Measurements from ENCODE around the gene RHBDL2.
"Not testable (repeated sequence)": the region's sequence is repeated elsewhere in the genome, so short reads cannot be mapped to it uniquely, and the experiment has no call there.

The RHBDL2 gene, protein sequence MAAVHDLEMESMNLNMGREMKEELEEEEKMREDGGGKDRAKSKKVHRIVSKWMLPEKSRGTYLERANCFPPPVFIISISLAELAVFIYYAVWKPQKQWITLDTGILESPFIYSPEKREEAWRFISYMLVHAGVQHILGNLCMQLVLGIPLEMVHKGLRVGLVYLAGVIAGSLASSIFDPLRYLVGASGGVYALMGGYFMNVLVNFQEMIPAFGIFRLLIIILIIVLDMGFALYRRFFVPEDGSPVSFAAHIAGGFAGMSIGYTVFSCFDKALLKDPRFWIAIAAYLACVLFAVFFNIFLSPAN

GRCh38 chr1:38941527-38942019 lies at the start of gene RHBDL2:
RHBDL2 (minus strand) TSS chr1:38941830; CDS start chr1:38919212, 22,618 bp downstream.
- no peak for DNase-seq (ENCODE audit: low read depth in 2 of 2)

- peak; percentile 94 to 97 for DNase-seq (ENCODE audit: low read depth in 2 of 2)
These were observed 49.4 kb upstream of the RHBDL2 start, which contains the start of gene AKIRIN1 for GRCh38 chr1:38990738-38991637. AKIRIN1 (plus strand) TSS chr1:38991276; CDS start chr1:38991381, 105 bp downstream.

DNA sequence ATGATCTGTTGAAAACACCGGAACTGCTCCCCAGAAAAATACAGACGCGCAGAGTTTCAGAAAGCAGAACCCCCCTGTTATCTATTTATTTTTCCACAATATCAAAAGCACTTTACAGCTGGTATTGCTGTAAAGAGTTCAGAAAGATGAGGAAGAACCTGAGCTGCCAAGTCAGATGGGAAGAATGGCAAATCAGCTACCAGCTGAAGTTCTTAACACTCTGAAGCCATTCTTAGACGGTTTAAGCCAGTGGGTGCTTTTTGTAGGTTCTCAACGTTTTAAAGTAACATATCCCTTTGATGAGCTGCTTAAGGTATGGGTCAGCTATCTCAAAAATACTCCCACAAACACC lies 48.7 kb upstream of the RHBDL2 start:
- no peak for DNase-seq (ENCODE audit: low read depth in 2 of 2)

- DNase-seq (ENCODE audit: low read depth in 2 of 2) = no peak
These were observed 48.3 kb upstream of the RHBDL2 start for GRCh38 chr1:38989979-38990378.

- DNase-seq (ENCODE audit: low read depth in 2 of 2) = not testable (repeated sequence)
These were observed 37.8 kb upstream of the RHBDL2 start for GRCh38 chr1:38979380-38979779.

DNA sequence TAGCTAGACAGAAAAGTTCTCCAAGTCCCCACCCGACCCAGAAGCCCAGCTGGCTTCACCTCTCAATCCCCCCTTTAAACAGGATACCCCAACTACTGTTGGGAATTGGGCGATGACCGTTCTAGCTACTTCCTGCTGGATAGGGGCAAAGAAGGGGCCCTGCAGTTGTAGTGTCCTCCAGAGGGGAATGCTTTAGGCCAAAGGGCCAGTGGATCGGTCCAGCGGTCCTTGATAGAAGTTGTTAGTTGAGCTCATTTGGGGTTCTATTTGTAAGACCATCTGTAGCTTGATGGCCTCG lies 36.6 kb upstream of the RHBDL2 start:
- DNase-seq (ENCODE audit: low read depth in 2 of 2) = not testable (repeated sequence)

DNA sequence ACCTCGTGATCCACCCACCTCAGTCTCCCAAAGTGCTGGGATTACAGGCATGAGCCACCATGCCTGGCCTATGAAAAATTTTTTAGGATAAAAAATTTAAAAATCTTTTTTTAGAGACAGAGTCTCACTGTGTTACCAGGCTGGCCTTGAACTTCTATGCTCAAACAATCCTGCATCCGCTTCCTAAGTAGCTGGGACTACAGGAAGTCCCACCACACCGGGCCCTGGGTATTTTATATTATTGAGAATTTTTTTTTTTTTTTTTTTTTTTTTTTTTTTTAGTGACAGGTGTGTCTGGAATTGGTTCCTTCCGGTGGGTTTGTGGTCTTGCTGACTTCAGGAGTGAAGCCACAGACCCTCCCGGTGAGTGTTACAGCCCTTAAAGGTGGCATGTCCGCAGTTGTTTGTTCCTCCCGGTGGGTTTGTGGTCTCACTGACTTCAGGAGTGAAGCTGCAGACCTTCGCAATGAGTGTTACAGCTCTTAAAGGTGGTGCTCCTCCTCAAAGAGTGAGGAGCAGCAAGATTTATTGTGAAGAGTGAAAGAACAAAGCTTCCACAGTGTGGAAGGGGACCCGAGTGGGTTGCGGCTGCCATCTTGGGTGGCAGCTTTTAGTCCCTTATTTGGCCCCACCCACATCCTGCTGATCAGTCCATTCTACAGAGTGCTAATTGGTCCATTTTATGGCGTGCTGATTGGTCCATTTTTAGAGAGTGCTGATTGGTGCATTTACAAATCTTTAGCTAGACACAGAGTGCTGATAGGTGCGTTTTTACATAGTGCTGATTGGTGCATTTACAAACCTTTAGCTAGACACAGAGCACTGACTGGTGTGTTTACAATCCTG lies 36.0 kb upstream of the RHBDL2 start:
- peak in 1 of 2 donors; percentile 8 for DNase-seq (ENCODE audit: low read depth in 2 of 2)

GRCh38 chr1:38973659-38974437 lies 32.2 kb upstream of the RHBDL2 start:
- DNase-seq (ENCODE audit: low read depth in 2 of 2) = no peak

GRCh38 chr1:38973145-38973544 lies 31.5 kb upstream of the RHBDL2 start:
- not testable (repeated sequence) for DNase-seq (ENCODE audit: low read depth in 2 of 2)

DNA sequence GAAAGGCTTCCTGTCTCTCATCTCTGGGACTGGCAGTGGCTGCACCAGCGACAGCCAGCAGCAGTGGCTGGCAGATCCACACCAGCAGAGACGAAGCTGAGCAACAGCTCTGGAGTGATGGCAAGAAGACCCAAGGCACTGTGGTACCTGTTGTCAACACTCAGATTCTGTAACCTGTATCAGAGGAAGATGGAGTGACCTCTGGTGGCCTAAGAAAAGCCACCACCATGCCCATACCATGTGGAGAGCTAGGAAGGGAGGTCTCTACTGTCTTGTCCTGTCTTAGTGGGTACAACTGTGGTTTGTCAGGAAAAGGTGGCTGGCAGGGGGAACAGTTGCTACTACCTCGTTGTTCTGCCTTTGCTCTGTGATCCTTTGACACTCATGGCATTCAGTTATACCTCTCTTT lies 22.5 kb upstream of the RHBDL2 start:
- no peak for DNase-seq (ENCODE audit: low read depth in 2 of 2)

GRCh38 chr1:38962560-38962959 lies 20.9 kb upstream of the RHBDL2 start:
- DNase-seq (ENCODE audit: low read depth in 2 of 2) = no peak

GRCh38 chr1:38962113-38962512 lies 20.5 kb upstream of the RHBDL2 start:
- no peak for DNase-seq (ENCODE audit: low read depth in 2 of 2)

DNA sequence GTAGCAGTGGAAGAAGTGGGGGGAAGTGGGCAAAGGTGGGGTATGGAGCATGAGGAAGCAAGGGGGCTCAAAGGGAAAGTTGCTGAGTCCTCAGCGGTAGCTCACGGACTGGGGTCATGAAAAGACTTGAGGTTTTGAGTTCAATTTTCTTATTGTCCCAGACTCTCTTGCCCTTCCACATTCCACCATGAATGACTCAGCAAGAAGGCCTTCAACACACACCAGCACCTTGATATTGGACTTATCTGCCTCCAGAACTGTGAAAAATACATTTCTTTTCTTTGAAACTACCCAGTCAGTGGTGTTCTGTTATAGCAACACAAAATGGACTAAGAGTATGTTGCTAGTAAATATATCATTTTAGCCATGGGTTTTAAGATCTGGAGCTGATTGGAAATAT lies 17.3 kb upstream of the RHBDL2 start:
- no peak for DNase-seq (ENCODE audit: low read depth in 2 of 2)

- DNase-seq (ENCODE audit: low read depth in 2 of 2) = no peak
These were observed 11.8 kb upstream of the RHBDL2 start for GRCh38 chr1:38953433-38953860.

DNA sequence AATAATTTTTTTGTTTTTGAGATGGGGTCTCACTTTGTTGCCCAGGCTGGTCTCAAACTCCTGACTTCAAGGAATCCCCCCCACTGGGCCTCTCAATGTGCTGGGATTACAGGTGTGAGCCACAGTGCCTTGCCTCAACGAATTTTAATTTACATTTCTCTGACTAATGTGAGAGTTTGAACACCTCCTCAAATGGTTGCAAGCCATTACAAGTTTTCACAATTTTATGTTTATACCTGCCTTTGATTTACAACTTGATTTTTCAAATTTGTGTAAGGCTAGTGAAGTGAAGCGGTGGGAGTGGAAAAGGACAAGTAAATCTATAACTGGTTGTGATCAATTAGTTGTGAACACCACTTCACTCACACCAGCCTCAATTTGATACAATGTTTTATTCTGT lies 8.9 kb upstream of the RHBDL2 start:
- DNase-seq (ENCODE audit: low read depth in 2 of 2) = no peak

DNA sequence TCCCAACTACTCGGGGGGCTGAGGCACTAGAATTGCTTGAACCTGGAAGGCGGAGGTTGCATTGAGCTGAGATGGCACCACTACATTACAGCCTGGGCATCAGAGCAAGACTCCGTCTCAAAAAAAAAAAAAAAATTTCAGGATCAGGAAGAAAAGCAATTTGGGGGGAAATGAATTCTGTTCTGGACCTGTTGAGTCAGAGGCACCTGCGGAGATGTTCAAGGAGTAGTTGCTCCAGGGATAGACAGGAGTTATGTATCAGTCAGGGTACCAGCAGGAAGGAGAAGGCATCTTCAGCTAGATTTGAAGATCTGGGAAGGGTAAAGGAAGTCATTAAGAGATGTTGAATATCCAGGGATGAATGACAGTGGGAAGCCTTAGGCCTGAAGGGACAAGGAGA lies 2.9 kb upstream of the RHBDL2 start:
- no peak for DNase-seq (ENCODE audit: low read depth in 2 of 2)

DNA sequence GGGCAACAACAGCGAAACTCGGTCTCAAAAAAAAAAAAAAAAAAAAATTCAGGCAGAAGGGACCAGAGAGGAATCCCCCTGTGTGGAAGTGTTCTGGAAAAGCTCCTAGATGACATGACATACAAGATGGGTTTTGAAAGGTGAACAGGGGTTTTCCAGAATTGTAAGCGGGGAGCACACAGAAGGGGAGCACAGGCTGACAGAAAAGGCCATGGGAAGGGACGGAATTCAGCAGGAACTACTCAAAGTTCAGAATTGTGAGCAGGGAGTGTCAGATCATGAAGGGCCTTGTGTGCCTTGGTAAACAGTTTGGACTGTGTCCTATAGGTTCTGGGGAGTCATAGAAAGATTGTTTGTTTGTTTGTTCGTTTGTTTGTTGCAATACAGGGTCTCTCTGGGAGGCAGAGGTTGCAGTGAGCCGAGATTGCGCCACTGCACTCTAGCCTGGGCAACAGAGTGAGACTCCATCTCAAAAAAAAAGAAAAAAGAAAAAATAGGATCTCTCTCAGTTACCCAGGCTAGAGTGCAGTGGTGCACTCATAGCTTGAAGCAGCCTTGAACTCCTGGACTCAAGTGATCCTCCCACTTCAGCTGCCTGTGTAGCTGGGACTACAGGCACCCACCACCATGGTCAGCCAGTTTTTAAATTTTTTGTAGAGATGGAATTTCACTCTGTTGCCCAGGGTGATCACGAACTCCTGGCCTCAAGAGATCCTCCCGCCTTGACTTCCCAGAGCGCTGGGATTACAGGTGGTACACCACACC lies 1.2 kb upstream of the RHBDL2 start:
- DNase-seq (ENCODE audit: low read depth in 2 of 2) = no peak

GRCh38 chr1:38941093-38941492 lies 537 bp downstream of the RHBDL2 start:
- DNase-seq (ENCODE audit: low read depth in 2 of 2) = no peak

- DNase-seq (ENCODE audit: low read depth in 2 of 2) = no peak
These were observed 1.1 kb downstream of the RHBDL2 start for GRCh38 chr1:38940339-38941047.
